Heart left ventricle (tissue), 16 donors: ENCODE data around the gene ANKRD13B. TPM values are rescaled to one million over a fixed set of nuclear protein-coding genes. Genes with fewer than 3 reads are reported as not detected.

Source experiments
- ATAC-seq, 4 donors: fragments of 200-7000 bp; cut with Tn5 transposase; one replicate each; pipeline ENCODE4 v1.9.1; 2020 to 2022; ENCODE audit warnings: moderate library complexity in 4 of 4, mild to moderate bottlenecking in 3 of 4, moderate number of reproducible peaks in 1 of 4
- DNase-seq, 5 donors: peaks; one replicate each; pipeline ENCODE4 v3.0.0-alpha.2; 2020
- H3K27ac ChIP-seq, 12 donors: fragments of 200-600 bp; sonication (generic) in 4 of 12; one replicate each; pipeline versions ENCODE4 v1.5.0 to v1.8.0; 2016 to 2022; ENCODE audit warnings: mild to moderate bottlenecking in 2 of 12
- H3K27me3 ChIP-seq, 9 donors: fragments of 200-600 bp; sonication (generic) in 2 of 9; one replicate each; pipeline versions ENCODE4 v1.5.1 to v1.8.0; 2016 to 2022; ENCODE audit warnings: mild to moderate bottlenecking in 3 of 9
- H3K36me3 ChIP-seq, 9 donors: fragments of 200-600 bp; sonication (generic) in 2 of 9; one replicate each; pipeline versions ENCODE4 v1.5.0 to v1.8.0; 2018 to 2022; ENCODE audit warnings: mild to moderate bottlenecking in 2 of 9
- H3K4me1 ChIP-seq, 12 donors: fragments of 200-600 bp; sonication (generic) in 4 of 12; one replicate each; pipeline versions ENCODE4 v1.5.0 to v1.8.0; 2016 to 2022; ENCODE audit warnings: mild to moderate bottlenecking in 3 of 12
- H3K4me3 ChIP-seq, 12 donors: fragments of 200-600 bp; sonication (generic) in 4 of 12; one replicate each; pipeline versions ENCODE4 v1.5.0 to v1.8.0; 2017 to 2022; ENCODE audit warnings: mild to moderate bottlenecking in 9 of 12, moderate library complexity in 4 of 12
- H3K9me3 ChIP-seq, 12 donors: fragments of 200-600 bp; sonication (generic) in 4 of 12; one replicate each; pipeline versions ENCODE4 v1.5.0 to v1.8.0; 2016 to 2022; ENCODE audit warnings: mild to moderate bottlenecking in 1 of 12
- POLR2A ChIP-seq, 2 donors: fragments of 450-650 bp; IDR thresholded peaks; one replicate each; pipeline ENCODE4 v1.6.1; 2017; ENCODE audit warnings: antibody characterized with exemption in 2 of 2, mild to moderate bottlenecking in 2 of 2, moderate library complexity in 2 of 2
- WGBS, 4 donors: extraction: QIAGEN DNeasy Blood & Tissue Kit in 2 of 4; methylation state at CpG; one replicate each; pipeline versions ENCODE4 v1.1.5 to v1.1.7; 2013 to 2018; 5-methylcytosine and 5-hydroxymethylcytosine counted together
- intact Hi-C, 10 donors: fragments of 100-400 bp; cut with DNase I; formaldehyde crosslinking; loops; one replicate each; pipeline versions ENCODE4 v1.11.1 to v1.14.2; 2022
- polyA plus RNA-seq, 2 donors: library from polyadenylated mRNA; stranded (reverse); fragments of 200-250 nt; gene quantifications; one replicate each; pipeline ENCODE4 v1.2.3, GENCODE V29; 2013
- total RNA-seq, 9 donors: library from RNA; depleted of rRNA in 2 of 9; stranded (reverse); fragments of >200 nt in 2 of 9; fragmentation: NEBNext Ultra II Directional in 3 of 9; extraction: Animal tissue kit (Norgen Biotek cat#: 25700) in 3 of 9; gene quantifications; one replicate each; pipeline versions ENCODE4 v1.1.0 to v1.2.4, GENCODE V29; 2016 to 2023
- TF ChIP-seq, protein P1 (sequence below), 12 donors: fragments of 200-600 bp; sonication (generic) in 4 of 12; IDR thresholded peaks; one replicate each; pipeline versions ENCODE4 v1.5.0 to v1.8.0; 2018 to 2022; ENCODE audit warnings: antibody characterized with exemption in 12 of 12, mild to moderate bottlenecking in 5 of 12
- donor health status: ischemic (EF 13 %, LVEDD 7.1; RV severe dilation, severe dysfunction).
- donor health status: healthy with polysubstance abuse.
- donor health status: DM: no; HTN: yes; CAD: no.
- donor health status: DM: no; HTN: no; CAD: no.
- donor health status: ischemic (EF 25% LVEDD 6.9; RV normal size, moderate dysfunction).
- donor health status: ischemic (EF 25% LVEDD 5.7; RV mildly dilated, moderate dysfunction).
- donor health status: healthy.
- donor health status: DM: yes; HTN: yes; CAD: no.
- donor health status: ischemic (EF 35%, LVEDD 5.7; RV mildly dilated, moderate dysfunction).
- donor health status: nonischemic (EF 11% LVEDD 7.7; RV severe dilation, severe dysfunction).
- donor health status: DM: yes; HTN: yes; CAD: no.
- donor health status: PGD.
- donor health status: ischemic (EF 29% LVEDD 5.4; RV normal size, mild dysfunction).
- donor health status: nonischemic (EF 23%, LVEDD 6.1; RV moderate dilation, normal function).

The ANKRD13B gene
- total and polyA plus RNA-seq, 11 donors, result 4.1 to 12.7 (median 6.1) TPM

DNA sequence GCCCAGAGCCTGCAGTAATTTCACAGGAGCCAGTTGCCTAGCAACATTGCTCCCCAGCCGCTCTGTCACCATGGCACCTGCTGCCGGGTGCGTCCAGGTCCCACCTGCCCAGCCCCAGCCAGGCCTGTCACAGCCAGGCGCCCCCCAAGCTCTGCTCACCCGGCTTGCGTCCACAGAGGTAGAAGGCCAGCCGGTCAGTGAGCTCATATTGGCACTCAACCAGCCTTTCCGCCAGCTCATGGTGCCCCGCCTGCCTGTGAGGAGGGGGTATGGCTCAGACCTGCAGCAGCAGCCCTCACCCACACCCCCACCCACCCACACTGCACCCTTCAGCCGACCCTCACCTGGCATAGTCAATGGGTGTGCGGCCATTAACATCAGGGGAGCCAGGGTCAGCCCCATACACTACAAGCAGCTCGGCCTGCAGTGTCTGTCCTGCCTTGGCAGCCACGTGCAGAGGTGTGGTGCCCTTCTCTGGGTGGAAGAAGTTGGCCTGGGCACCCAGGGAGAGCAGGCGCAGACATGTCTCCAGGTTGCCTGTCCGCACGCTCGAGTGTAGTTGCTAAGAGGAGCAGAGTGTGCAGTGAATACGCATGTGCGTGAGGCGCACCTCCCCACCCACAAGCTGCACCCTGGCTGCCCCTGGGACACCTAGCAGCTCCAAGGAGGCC lies 11.2 kb upstream of the ANKRD13B start:
- Histone ChIP-seq H3K36me3 (peaks cover 0 to 65% (median 56%) of the 10 kb centered on the region in 9 donors), H3K9me3 (no peaks in the 10 kb centered on the region), H3K27me3 (no peaks in the 10 kb centered on the region), H3K4me3 (no peak overlapping the region), H3K4me1 (peaks cover 0 to 58% (median 32%) of the 10 kb centered on the region in 12 donors), H3K27ac (no peak overlapping the region)
- WGBS, 4 donors, result 73 to 92% (median 91%) methylated on average over 2 to 20 of the region's 20 CpGs
- TF ChIP-seq POLR2A (IDR thresholded peaks at IDR 0.05), result no peak
- TF ChIP-seq, protein P1, sequence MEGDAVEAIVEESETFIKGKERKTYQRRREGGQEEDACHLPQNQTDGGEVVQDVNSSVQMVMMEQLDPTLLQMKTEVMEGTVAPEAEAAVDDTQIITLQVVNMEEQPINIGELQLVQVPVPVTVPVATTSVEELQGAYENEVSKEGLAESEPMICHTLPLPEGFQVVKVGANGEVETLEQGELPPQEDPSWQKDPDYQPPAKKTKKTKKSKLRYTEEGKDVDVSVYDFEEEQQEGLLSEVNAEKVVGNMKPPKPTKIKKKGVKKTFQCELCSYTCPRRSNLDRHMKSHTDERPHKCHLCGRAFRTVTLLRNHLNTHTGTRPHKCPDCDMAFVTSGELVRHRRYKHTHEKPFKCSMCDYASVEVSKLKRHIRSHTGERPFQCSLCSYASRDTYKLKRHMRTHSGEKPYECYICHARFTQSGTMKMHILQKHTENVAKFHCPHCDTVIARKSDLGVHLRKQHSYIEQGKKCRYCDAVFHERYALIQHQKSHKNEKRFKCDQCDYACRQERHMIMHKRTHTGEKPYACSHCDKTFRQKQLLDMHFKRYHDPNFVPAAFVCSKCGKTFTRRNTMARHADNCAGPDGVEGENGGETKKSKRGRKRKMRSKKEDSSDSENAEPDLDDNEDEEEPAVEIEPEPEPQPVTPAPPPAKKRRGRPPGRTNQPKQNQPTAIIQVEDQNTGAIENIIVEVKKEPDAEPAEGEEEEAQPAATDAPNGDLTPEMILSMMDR (IDR thresholded peaks at IDR 0.05), result no peak
- DNase-seq (peak in 4 of 5 donors; percentile 6 to 51 (median 26)), ATAC-seq (no peak)
- intact Hi-C loops, result loop anchor here in 5 of 10 donors (5.0 to 10.0 kb wide), 7 partner anchors 36 to 513 kb away; partner anchors contain the start of genes CORO6 (in 1 of the 5) and SSH2 (in 1 of the 5)

DNA sequence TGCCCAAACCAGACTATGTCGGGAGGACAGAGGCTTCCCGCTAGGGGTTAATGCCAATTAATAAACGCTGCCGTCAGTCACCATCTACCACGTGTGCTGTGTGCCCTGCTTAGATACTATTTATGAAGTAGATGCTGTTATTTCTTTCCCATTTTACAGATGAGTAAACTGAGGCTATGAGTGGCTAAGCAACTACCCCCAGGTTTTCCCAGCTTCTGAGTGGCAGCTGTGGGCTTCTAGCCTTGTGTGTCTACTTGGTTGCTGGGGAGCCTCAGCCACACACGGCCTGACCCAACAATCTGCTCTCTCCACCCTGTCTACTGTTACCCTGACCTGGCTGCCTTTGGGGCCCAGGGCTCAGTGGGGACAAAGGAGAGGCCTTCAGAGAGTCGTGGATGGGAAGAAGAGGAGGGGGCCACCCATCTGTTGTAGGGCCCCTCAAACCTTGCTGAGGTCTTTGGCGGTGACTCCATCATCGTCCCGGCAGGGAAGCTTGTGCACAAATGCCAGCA lies 10.6 kb upstream of the ANKRD13B start:
- no peak for ATAC-seq
- peak in 2 of 5 donors; percentile 9 to 20 for DNase-seq
- H3K27ac ChIP-seq, result peak overlapping the region in 2 of 12 donors; percentile 2 to 22
- peaks cover 0 to 59% (median 50%) of the 10 kb centered on the region in 9 donors for H3K36me3 ChIP-seq
- peaks cover 0 to 64% (median 38%) of the 10 kb centered on the region in 12 donors for H3K4me1 ChIP-seq
- TF ChIP-seq, protein P1 (IDR thresholded peaks at IDR 0.05), result no peak
- no peak for TF ChIP-seq POLR2A (IDR thresholded peaks at IDR 0.05)
- 80 to 87% (median 83%) methylated on average over 10 of the region's 10 CpGs for WGBS, 4 donors
- intact Hi-C loops, result loop anchor here in 5 of 10 donors (5.0 to 10.0 kb wide), 7 partner anchors 35 to 512 kb away; partner anchors contain the start of genes CORO6 (in 1 of the 5) and SSH2 (in 1 of the 5)
- no peak overlapping the region for H3K4me3 ChIP-seq
- H3K27me3 ChIP-seq, result no peaks in the 10 kb centered on the region
- H3K9me3 ChIP-seq, result no peaks in the 10 kb centered on the region

DNA sequence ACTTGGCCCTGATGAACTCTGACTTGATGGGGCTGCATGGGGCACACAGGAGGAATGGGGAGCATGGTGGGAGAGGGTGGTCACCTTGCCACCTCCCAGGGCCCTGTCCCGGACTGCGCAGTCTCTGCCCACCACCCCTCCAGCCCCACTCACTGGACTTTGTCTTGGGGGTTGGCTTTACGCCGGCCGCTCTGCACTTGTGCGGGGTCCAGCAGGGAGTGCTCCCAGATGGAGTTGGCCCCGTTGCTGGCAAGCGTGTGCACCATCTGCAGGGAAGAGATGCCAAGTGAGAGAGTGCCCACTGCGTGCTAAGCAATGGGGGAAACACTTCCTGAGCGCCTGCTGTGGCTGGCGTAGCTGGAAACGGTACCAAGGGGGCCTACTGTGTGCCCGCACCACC lies 10.2 kb upstream of the ANKRD13B start:
- no peak for ATAC-seq
- Histone ChIP-seq H3K36me3 (peaks cover 0 to 54% (median 46%) of the 10 kb centered on the region in 9 donors), H3K4me1 (peaks cover 0 to 68% (median 42%) of the 10 kb centered on the region in 12 donors), H3K9me3 (no peaks in the 10 kb centered on the region), H3K4me3 (no peak overlapping the region), H3K27ac (peak overlapping the region in 2 of 12 donors; percentile 2 to 22), H3K27me3 (no peaks in the 10 kb centered on the region)
- intact Hi-C loops, result loop anchor here in 5 of 10 donors (5.0 to 10.0 kb wide), 7 partner anchors 35 to 512 kb away; partner anchors contain the start of genes CORO6 (in 1 of the 5) and SSH2 (in 1 of the 5)
- DNase-seq, result peak in 2 of 5 donors; percentile 18 to 23
- 93 to 95% (median 93%) methylated on average over 10 to 13 of the region's 13 CpGs for WGBS, 4 donors
- TF ChIP-seq, protein P1 (IDR thresholded peaks at IDR 0.05), result no peak
- no peak for TF ChIP-seq POLR2A (IDR thresholded peaks at IDR 0.05)
